Panc1 (cell line): ENCODE measurements around the gene CLCN7. TPM values are rescaled to one million over a fixed set of nuclear protein-coding genes. Genes with fewer than 3 reads are reported as not detected.

Experiments used
- ATAC-seq: fragments of 200-7000 bp; cut with Tn5 transposase; 2 replicates; pipeline ENCODE4 v1.9.1; 2020; ENCODE audit warnings: mild to moderate bottlenecking, moderate library complexity
- BruUV-seq: library from RNA; stranded (reverse); fragments of 400-500 nt; replicated peaks from 2 replicates; lab custom pipeline; 2021; lab: Mats Ljungman, UMichigan
- CTCF ChIA-PET: fragments of 300-600 bp; sonication (Branson Sonifier 250); formaldehyde crosslinking; loops from one replicate; lab custom pipeline; 2022; ENCODE audit warnings: antibody characterized with exemption; lab: Charles Lee
- POLR2A ChIA-PET: fragments of 300-600 bp; sonication (Branson Sonifier 250); formaldehyde crosslinking; loops from one replicate; lab custom pipeline; 2022; ENCODE audit warnings: antibody characterized with exemption; lab: Charles Lee
- DNase-seq: peaks from one replicate; pipeline ENCODE4 v3.0.0-alpha.2; 2010; ENCODE audit warnings: low read depth, low spot score
- H3K27ac ChIP-seq: 2 replicates; pipeline ENCODE4 v1.5.1; 2011; ENCODE audit warnings: mild to moderate bottlenecking, low read length, inconsistent platforms
- H3K27me3 ChIP-seq: fragments of 200-500 bp; sonication (Bioruptor generic); 2 replicates; pipeline ENCODE4 v1.6.0; 2014; ENCODE audit warnings: low read length, inconsistent platforms; ENCODE audit not compliant: control insufficient read depth, insufficient read depth
- H3K36me3 ChIP-seq: fragments of 200-500 bp; sonication (Bioruptor generic); 2 replicates; pipeline ENCODE4 v1.5.1; 2014; ENCODE audit warnings: inconsistent platforms, mild to moderate bottlenecking, low read length, moderate library complexity; ENCODE audit not compliant: control insufficient read depth, insufficient read depth
- H3K4me1 ChIP-seq: 2 replicates; pipeline ENCODE4 v1.5.1; 2011; ENCODE audit warnings: inconsistent platforms, mild to moderate bottlenecking, low read length, moderate library complexity; ENCODE audit not compliant: control insufficient read depth, insufficient read depth
- H3K4me3 ChIP-seq, 2 experiments: 2 replicates each; pipeline ENCODE4 v1.5.1; 2011 to 2012; ENCODE audit warnings: low read depth in 2 of 2, low read length in 2 of 2, mild to moderate bottlenecking in 2 of 2, inconsistent platforms in 1 of 2, moderate library complexity in 1 of 2
- H3K9me3 ChIP-seq: fragments of 200-500 bp; sonication (Bioruptor generic); 2 replicates; pipeline ENCODE4 v1.5.1; 2014; ENCODE audit warnings: low read depth, mild to moderate bottlenecking, inconsistent platforms, low read length, moderate library complexity; ENCODE audit not compliant: control insufficient read depth, insufficient read depth
- POLR2AphosphoS5 ChIP-seq: IDR thresholded peaks from 2 replicates; pipeline ENCODE4 v1.6.1; 2012; ENCODE audit warnings: mild to moderate bottlenecking, low read depth, low read length, moderate library complexity
- SIN3A ChIP-seq: IDR thresholded peaks from 2 replicates; pipeline ENCODE4 v1.6.1; 2012; ENCODE audit warnings: low read depth, mild to moderate bottlenecking, low read length, moderate library complexity, borderline replicate concordance; ENCODE audit not compliant: insufficient read depth
- TCF7L2 ChIP-seq: IDR thresholded peaks from 2 replicates; pipeline ENCODE4 v1.6.1; 2011; ENCODE audit warnings: mild to moderate bottlenecking, low read depth, low read length, inconsistent platforms
- in situ Hi-C: cut with HindIII; loops from 2 replicates; pipeline ENCODE4 v1.10.0; 2016; ENCODE audit warnings: low sequenced_read_pairs, low pct_unique_long_range_greater_than_20kb
- intact Hi-C: fragments of 100-400 bp; cut with micrococcal nuclease; formaldehyde crosslinking; loops from one replicate; pipeline ENCODE4 v1.10.0; 2022; ENCODE audit not compliant: unreplicated experiment
- total RNA-seq: library from RNA; stranded (reverse); gene quantifications from one replicate; pipeline ENCODE4 v1.2.1, GENCODE V29; 2021; ENCODE audit not compliant: unreplicated experiment
- TF ChIP-seq, protein P1 (sequence below): fragments of 450-650 bp; IDR thresholded peaks from 2 replicates; pipeline ENCODE4 v1.5.1; 2017; ENCODE audit warnings: mild to moderate bottlenecking
- TF ChIP-seq, protein P2 (sequence below), 2 experiments: IDR thresholded peaks; 2 replicates each; pipeline ENCODE4 v1.6.1; 2011 to 2012; ENCODE audit warnings: low read depth in 2 of 2, control low read depth in 1 of 2, low read length in 1 of 2, mild to moderate bottlenecking in 1 of 2, moderate library complexity in 1 of 2; ENCODE audit not compliant: insufficient read depth in 1 of 2

CLCN7 gene
- total RNA-seq, 1 experiment from 2014 or later = 179 TPM

DNA sequence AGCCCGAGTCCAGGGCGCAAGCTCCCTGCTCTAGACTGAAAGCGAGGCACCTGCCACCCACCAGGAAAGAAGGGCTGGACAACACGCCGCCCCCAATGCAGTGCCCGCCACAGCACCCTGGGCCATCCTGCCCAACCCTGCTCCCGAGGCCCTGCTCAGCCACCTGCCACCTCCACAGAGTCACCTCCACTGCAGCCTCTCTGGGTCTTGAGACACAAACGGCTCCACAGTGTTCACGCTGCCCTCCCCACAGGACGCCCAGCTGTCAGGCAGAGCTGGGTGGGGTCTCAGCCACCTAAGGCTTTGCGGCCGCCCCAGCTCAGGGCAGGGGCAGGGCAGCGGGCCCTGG lies 9.3 kb downstream of the CLCN7 start:
- no peaks in the 10 kb centered on the region for H3K36me3 ChIP-seq
- no peak for DNase-seq
- H3K27me3 ChIP-seq = no peaks in the 10 kb centered on the region
- in situ Hi-C loops = no loop called here
- H3K9me3 ChIP-seq = no peaks in the 10 kb centered on the region
- no peak overlapping the region for H3K27ac ChIP-seq
- TF ChIP-seq SIN3A = no peak
- TF ChIP-seq POLR2AphosphoS5 = no peak
- TF ChIP-seq, protein P1, sequence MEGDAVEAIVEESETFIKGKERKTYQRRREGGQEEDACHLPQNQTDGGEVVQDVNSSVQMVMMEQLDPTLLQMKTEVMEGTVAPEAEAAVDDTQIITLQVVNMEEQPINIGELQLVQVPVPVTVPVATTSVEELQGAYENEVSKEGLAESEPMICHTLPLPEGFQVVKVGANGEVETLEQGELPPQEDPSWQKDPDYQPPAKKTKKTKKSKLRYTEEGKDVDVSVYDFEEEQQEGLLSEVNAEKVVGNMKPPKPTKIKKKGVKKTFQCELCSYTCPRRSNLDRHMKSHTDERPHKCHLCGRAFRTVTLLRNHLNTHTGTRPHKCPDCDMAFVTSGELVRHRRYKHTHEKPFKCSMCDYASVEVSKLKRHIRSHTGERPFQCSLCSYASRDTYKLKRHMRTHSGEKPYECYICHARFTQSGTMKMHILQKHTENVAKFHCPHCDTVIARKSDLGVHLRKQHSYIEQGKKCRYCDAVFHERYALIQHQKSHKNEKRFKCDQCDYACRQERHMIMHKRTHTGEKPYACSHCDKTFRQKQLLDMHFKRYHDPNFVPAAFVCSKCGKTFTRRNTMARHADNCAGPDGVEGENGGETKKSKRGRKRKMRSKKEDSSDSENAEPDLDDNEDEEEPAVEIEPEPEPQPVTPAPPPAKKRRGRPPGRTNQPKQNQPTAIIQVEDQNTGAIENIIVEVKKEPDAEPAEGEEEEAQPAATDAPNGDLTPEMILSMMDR = no peak
- TF ChIP-seq, protein P2, sequence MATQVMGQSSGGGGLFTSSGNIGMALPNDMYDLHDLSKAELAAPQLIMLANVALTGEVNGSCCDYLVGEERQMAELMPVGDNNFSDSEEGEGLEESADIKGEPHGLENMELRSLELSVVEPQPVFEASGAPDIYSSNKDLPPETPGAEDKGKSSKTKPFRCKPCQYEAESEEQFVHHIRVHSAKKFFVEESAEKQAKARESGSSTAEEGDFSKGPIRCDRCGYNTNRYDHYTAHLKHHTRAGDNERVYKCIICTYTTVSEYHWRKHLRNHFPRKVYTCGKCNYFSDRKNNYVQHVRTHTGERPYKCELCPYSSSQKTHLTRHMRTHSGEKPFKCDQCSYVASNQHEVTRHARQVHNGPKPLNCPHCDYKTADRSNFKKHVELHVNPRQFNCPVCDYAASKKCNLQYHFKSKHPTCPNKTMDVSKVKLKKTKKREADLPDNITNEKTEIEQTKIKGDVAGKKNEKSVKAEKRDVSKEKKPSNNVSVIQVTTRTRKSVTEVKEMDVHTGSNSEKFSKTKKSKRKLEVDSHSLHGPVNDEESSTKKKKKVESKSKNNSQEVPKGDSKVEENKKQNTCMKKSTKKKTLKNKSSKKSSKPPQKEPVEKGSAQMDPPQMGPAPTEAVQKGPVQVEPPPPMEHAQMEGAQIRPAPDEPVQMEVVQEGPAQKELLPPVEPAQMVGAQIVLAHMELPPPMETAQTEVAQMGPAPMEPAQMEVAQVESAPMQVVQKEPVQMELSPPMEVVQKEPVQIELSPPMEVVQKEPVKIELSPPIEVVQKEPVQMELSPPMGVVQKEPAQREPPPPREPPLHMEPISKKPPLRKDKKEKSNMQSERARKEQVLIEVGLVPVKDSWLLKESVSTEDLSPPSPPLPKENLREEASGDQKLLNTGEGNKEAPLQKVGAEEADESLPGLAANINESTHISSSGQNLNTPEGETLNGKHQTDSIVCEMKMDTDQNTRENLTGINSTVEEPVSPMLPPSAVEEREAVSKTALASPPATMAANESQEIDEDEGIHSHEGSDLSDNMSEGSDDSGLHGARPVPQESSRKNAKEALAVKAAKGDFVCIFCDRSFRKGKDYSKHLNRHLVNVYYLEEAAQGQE (IDR thresholded peaks at IDR 0.05; ENCODE audit: insufficient read depth in 1 of 2, low read depth in 2 of 2, low read length in 1 of 2) = no peak
- TF ChIP-seq TCF7L2 = no peak
- ATAC-seq = no peak
- no TSS peak for BruUV-seq
- intact Hi-C loops = no loop called here
- no peak overlapping the region for H3K4me3 ChIP-seq
- CTCF ChIA-PET = no interaction called here
- POLR2A ChIA-PET = no interaction called here
- peaks cover 7% of the 10 kb centered on the region; the same call in 1 of the 2 replicates for H3K4me1 ChIP-seq

DNA sequence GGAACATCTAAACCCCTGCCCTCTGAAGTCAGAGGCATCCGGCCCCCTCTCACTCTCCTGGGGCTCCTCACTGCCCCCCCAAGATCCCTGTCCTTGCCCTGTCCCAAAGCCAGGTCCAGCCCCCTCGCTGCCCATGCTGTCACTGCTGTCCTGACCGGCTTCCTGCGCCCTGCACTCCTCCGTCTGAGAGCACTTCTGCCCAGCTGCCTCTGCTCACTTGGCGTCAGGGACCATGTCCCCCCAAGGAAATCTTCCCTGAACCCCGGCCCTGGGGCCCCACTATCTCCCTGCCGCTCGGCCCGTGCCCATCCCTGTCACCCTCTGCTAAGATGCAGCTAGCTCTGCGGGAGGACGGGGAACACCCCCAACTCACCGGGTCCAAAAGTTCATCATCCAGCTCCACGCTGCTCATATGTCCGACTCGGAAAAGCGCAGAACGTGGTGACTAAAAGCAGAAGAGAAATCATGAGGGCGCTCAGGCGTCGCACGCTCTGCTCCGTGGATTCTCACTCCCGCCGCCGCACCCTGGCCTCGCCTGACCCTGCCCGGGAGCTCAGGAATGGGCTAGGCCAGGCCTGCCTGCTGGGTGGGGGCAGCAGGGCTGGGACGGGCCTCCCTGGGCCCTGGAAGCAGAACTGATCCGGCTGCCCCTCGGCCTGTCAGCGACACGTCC lies 9.8 kb downstream of the CLCN7 start:
- Histone ChIP-seq H3K27me3 (no peaks in the 10 kb centered on the region), H3K9me3 (no peaks in the 10 kb centered on the region), H3K36me3 (no peaks in the 10 kb centered on the region), H3K27ac (no peak overlapping the region), H3K4me3 (no peak overlapping the region), H3K4me1 (0 out of 2 replicates have a peak, but pooled peaks cover 1% of the 10 kb centered on the region)
- no TSS peak for BruUV-seq
- ChIA-PET CTCF (no interaction called here), POLR2A (no interaction called here)
- in situ Hi-C loops (no loop called here), intact Hi-C loops (no loop called here)
- no peak for DNase-seq
- TF ChIP-seq TCF7L2 = no peak
- no peak for TF ChIP-seq SIN3A
- TF ChIP-seq, protein P1 = no peak
- TF ChIP-seq POLR2AphosphoS5 = no peak
- TF ChIP-seq, protein P2 (IDR thresholded peaks at IDR 0.05; ENCODE audit: insufficient read depth in 1 of 2, low read depth in 2 of 2, low read length in 1 of 2) = no peak
- no peak for ATAC-seq
